HG03045 (cell line): ENCODE data around the gene ALS2.
"Not testable (repeated sequence)": the region's sequence is repeated elsewhere in the genome, so short reads cannot be mapped to it uniquely, and the experiment has no call there.

Experiments
- ATAC-seq: cut with Tn5 transposase; IDR thresholded peaks from one replicate; pipeline ENCODE4 v1.9.1; 2021; ENCODE audit warnings: mild to moderate bottlenecking, moderate library complexity; ENCODE audit not compliant: unreplicated experiment

ALS2 gene

GRCh38 chr2:201678401-201678800 lies 102.3 kb downstream of the ALS2 start:
- ATAC-seq: no peak

DNA sequence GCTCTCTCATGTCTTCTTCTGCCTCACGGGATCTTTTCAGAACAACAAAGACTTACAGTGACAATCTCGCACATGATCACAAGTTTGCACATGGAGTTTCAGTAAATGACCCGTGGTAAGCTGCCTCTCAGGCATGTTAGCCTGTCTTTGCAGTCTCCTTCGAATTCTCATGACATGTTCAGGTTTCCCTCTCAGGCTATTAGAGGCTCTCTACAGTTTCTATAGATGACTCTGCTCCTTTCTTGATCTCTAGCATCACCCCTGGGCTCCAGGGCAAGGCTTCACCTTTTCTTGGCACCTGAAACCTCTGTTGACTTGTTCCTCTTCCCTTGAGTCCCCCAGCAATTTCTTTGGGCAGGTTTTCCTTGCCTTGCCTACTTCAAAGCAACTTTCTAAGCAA lies 105.3 kb downstream of the ALS2 start:
- no peak for ATAC-seq

- no peak for ATAC-seq
Measured at GRCh38 chr2:201674794-201675193, 105.9 kb downstream of the ALS2 start.

DNA sequence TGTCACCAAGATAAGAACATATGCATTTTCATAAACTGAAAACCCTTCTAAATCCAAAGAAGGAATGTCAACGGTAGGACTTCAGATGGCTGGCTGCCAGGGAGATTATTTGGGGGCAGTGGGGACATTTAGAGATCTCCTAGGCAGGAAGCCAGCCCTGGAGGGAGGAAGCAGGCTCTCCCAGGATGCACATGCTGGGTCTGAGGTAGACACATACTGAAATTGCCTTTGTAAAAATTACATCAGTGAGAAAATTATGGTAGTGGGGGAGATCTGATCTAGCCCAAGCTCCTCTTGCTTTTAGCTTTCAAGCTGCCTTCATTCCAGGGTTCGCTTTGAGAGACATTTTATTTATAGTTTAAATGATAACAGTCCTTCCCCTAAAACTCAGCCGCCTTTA lies 106.4 kb downstream of the ALS2 start:
- ATAC-seq: no peak

DNA sequence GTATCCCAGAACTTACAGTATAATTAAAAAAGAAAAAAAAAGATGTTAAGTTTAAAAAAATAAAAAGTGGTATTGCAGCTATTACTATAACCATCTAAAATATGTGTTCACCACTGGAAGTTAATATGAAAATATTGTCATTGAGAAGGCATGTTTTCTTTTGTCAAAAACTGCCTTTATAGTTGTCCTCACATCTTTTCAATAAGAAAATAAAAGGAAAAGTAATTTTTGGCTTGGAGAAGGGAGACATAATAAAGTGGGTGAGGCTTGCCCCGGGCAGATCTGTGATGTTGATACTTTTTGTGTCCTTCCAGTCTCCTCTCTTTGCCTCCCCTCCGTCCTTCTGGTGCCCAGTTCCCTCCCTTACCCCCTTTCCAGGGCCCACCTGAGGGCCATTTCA lies 107.2 kb downstream of the ALS2 start:
- no peak for ATAC-seq

- ATAC-seq: not testable (repeated sequence)
Measured at GRCh38 chr2:201671205-201671604, 109.5 kb downstream of the ALS2 start.

- no peak for ATAC-seq
Measured at GRCh38 chr2:201669865-201670264, 110.9 kb downstream of the ALS2 start.

GRCh38 chr2:201668402-201668910 lies 112.3 kb downstream of the ALS2 start:
- no peak for ATAC-seq

GRCh38 chr2:201664334-201664733 lies 116.4 kb downstream of the ALS2 start:
- ATAC-seq: no peak

DNA sequence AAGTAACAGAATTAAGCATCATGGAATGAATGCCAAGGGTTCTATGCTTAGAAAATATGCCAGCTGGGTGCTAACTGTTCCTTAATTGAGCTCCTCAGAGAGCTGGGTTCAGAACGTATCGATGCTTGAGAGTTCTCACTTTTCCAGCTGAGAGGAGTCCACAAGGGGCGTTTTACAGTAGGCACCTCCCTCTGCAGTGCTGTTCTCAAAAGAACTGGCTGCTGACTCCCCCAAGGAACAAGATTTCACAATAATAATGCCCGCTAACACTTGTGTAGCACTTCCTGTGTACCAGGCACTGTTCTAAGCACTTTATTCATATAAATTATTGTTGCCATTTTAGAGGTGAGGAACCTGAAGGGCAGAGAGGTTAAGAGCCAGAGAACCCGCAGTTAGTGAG lies 119.4 kb downstream of the ALS2 start:
- ATAC-seq: no peak

GRCh38 chr2:201660293-201660895 lies 120.3 kb downstream of the ALS2 start:
- ATAC-seq: no peak

GRCh38 chr2:201656740-201657139 lies 124.0 kb downstream of the ALS2 start:
- no peak for ATAC-seq

DNA sequence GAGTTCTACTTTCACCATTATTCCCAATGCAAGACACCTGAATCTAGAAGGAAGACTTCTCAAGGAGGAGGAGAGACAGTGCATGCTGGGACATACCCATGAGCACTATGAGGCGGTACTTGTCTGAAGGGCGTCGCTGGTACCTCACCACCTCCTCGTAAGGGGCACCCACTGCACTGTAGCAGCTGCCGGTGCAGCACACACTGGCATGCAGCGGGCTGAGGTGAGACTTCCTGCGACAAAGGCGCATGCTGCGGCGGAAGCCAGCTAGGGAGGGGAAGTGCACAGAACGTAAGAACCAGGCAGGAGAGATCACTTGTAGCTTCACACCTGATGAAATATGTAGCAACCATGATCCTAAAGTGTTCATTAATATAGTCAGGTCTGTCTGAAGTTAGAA lies 124.6 kb downstream of the ALS2 start:
- no peak for ATAC-seq

DNA sequence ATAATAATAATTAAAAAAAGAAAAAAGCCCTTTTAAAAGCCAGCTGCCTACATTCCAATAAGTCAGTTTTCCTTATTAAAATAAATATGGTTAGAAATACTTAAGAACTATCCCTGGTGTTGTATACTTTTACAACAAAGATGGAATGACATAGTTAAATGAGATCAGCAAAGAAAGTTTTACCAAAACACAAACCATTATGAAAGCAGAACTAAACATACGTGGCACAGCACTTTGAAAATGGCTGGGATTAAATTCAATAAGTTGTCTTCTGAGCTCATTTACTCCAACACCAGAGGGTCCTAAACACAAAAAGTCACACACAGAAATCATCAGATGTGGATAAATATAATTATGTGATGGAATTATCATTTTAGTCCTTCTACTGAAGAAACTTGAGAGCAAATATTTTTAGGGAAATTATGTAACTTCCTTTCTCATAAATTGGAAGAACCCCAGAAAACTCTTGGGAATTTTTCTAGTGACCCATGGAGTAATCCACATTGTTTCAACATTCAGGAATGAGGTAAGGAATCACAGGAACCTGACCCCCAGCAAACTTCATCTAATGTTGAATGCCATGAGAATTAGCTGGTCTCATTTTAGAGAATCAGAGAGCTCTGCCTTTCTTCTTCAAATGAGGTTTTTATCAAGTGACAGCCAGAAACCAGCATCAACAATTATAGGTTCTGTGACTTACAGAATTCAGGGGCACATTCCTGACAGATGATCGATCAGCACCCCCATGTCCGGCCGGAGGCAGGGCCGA lies 125.9 kb downstream of the ALS2 start:
- no peak for ATAC-seq

DNA sequence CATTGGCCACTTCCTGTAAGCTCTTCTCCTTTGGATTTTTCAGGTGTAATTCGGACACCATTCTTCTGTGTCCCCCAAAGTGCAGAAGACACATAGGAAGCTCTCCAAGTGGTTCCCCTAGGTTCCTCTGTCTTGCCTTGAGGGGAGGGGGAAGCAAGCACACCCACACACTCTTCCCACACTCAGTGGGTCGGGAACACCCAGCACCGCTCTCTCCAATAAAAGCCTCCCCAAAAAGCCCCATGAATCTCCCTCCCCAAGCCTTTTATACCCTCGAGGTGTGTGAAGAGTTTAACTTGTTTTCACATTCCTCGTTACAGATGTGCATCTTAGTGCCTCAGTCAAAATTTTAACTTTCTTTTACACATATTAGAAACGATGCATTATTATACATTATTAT lies 127.5 kb downstream of the ALS2 start:
- ATAC-seq: no peak
